ENCODE results near the gene CDK13.
A peak's percentile ranks its signal among the peaks of the same experiment; 100 is the strongest.

Gene CDK13

GRCh38 chr7:40027545-40027944, 77.5 kb downstream of the CDK13 start:
- FAIRE-seq (no peak), DNase-seq (ENCODE audit: insufficient read length, low spot score) (no peak)
- no peak for TF ChIP-seq POU2F2 (IDR thresholded peaks at IDR 0.05; ENCODE audit: low read depth, low read length)

DNA sequence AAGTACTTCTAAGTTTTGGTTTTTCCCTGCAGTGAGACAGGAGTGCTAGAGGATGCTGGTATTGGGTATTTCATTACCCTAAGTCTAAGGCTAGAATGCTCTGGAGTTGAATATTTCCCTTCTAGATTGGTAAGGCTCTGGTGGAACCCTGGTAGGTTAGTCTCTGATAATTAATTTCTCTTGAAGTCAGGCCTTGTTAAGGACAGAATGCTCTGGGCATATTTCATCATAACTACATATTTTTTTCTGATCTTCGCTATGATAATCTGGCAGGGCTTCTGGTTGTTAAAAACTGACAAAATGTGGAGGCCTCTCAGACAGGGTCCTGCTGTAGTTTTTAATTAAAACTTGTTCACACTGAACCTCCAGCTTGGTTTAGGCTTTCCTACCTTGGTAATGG, 83.8 kb downstream of the CDK13 start:
- no peak for DNase-seq (ENCODE audit: insufficient read length, low spot score)
- FAIRE-seq, result no peak
- TF ChIP-seq PAX5 (IDR thresholded peaks at IDR 0.05; ENCODE audit: insufficient read depth, low read length, severe bottlenecking) (no peak), TAF1 (IDR thresholded peaks at IDR 0.05; ENCODE audit: low read depth, low read length) (no peak), POLR2A (IDR thresholded peaks at IDR 0.05; ENCODE audit: low read depth, low read length) (no peak), POU2F2 (IDR thresholded peaks at IDR 0.05; ENCODE audit: low read depth, low read length) (no peak), POLR2AphosphoS5 (IDR thresholded peaks at IDR 0.05; ENCODE audit: low read depth, low read length) (no peak), SPI1 (IDR thresholded peaks at IDR 0.05; ENCODE audit: low read depth, low read length) (no peak)

DNA sequence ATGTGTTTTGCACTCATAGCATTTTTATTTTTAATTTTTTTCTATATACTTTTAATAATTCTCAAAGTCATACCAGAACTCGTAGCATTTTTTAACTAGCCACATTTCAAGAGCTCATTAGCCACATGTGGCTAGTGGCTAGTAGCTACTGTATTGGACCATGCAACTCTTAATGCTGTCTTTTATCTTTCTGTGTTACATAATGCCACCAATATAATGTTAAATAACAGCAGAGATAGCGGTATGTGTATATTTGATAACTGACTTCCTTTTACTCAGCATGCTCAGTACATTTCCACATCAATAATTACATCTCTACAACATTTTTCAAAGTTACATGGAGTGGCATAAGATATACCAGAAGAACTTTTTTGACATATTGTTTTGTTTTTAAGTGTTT, 91.4 kb downstream of the CDK13 start:
- no peak for TF ChIP-seq SPI1 (IDR thresholded peaks at IDR 0.05; ENCODE audit: low read depth, low read length)
- no peak for TF ChIP-seq TAF1 (IDR thresholded peaks at IDR 0.05; ENCODE audit: low read depth, low read length)
- TF ChIP-seq POLR2AphosphoS5 (IDR thresholded peaks at IDR 0.05; ENCODE audit: low read depth, low read length), result no peak
- TF ChIP-seq POU2F2 (IDR thresholded peaks at IDR 0.05; ENCODE audit: low read depth, low read length), result no peak
- no peak for TF ChIP-seq PAX5 (IDR thresholded peaks at IDR 0.05; ENCODE audit: insufficient read depth, low read length, severe bottlenecking)
- no peak for TF ChIP-seq POLR2A (IDR thresholded peaks at IDR 0.05; ENCODE audit: low read depth, low read length)
- FAIRE-seq (no peak), DNase-seq (ENCODE audit: insufficient read length, low spot score) (no peak)

DNA sequence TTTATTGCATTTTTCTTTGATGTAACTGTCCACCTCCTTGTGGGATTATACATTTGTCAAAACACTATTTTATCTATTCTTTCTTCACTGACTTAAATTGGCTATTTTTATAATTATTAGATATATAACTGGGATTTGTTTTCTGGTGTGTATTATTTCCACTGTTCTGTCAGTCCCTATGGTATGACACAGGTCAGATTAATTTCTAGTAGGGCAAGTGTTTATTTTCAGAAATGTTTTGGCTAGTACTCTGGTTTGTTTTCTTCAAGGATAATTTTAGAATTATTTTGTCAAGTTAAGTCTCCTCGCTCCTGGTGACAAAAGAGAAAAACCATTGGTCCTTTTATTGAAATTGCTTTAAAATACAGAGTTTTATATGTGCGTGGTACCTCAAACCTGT, 93.1 kb downstream of the CDK13 start:
- FAIRE-seq (no peak), DNase-seq (ENCODE audit: insufficient read length, low spot score) (no peak)
- no peak for TF ChIP-seq TAF1 (IDR thresholded peaks at IDR 0.05; ENCODE audit: low read depth, low read length)
- TF ChIP-seq SPI1 (IDR thresholded peaks at IDR 0.05; ENCODE audit: low read depth, low read length), result no peak
- no peak for TF ChIP-seq POU2F2 (IDR thresholded peaks at IDR 0.05; ENCODE audit: low read depth, low read length)
- TF ChIP-seq POLR2AphosphoS5 (IDR thresholded peaks at IDR 0.05; ENCODE audit: low read depth, low read length), result no peak
- no peak for TF ChIP-seq POLR2A (IDR thresholded peaks at IDR 0.05; ENCODE audit: low read depth, low read length)
- TF ChIP-seq PAX5 (IDR thresholded peaks at IDR 0.05; ENCODE audit: insufficient read depth, low read length, severe bottlenecking), result no peak

DNA sequence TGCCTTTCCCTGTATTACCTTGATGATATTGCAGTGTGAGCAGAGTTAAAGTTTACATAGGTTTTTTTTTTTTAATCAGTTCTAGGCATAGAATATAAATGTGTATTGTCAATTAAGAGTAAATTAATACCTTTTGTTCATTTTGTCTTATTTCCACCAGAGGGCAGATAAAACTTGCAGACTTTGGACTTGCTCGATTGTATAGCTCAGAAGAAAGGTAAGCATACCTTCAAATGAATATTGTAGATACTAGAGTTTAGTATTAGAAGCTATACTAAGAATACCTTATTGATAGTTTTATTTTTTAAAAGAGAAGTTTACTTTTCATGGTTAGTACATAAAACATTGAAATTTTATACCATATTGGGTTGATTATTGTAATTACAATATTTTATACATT, 97.6 kb downstream of the CDK13 start:
- DNase-seq (ENCODE audit: insufficient read length, low spot score) (no peak), FAIRE-seq (no peak)
- TF ChIP-seq TAF1 (IDR thresholded peaks at IDR 0.05; ENCODE audit: low read depth, low read length) (no peak), POLR2A (IDR thresholded peaks at IDR 0.05; ENCODE audit: low read depth, low read length) (no peak), PAX5 (IDR thresholded peaks at IDR 0.05; ENCODE audit: insufficient read depth, low read length, severe bottlenecking) (no peak), SPI1 (IDR thresholded peaks at IDR 0.05; ENCODE audit: low read depth, low read length) (no peak), POLR2AphosphoS5 (IDR thresholded peaks at IDR 0.05; ENCODE audit: low read depth, low read length) (no peak), POU2F2 (IDR thresholded peaks at IDR 0.05; ENCODE audit: low read depth, low read length) (no peak)

DNA sequence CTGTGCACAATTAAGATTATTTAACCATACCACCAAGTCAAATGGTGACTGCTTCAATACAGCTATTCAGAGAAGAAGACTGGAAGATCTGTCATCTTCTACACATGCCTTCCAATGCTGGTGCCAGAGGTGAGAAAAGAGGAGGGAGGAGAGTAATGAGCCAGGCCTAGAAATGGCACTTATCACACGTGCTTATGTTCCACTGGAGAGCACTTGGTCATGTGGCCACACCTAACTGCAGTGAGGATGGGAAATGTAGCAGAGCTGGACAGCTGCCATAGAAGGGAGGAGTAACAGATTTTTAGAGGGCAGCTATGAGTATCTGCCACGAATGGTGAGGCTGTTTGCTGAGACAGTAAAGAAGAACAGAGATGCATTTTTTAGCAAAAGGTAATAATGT, 107.2 kb downstream of the CDK13 start:
- DNase-seq (ENCODE audit: insufficient read length, low spot score), result no peak
- TF ChIP-seq TAF1 (IDR thresholded peaks at IDR 0.05; ENCODE audit: low read depth, low read length), result no peak
- no peak for TF ChIP-seq PAX5 (IDR thresholded peaks at IDR 0.05; ENCODE audit: insufficient read depth, low read length, severe bottlenecking)
- no peak for TF ChIP-seq POLR2A (IDR thresholded peaks at IDR 0.05; ENCODE audit: low read depth, low read length)
- no peak for TF ChIP-seq POLR2AphosphoS5 (IDR thresholded peaks at IDR 0.05; ENCODE audit: low read depth, low read length)
- no peak for TF ChIP-seq SPI1 (IDR thresholded peaks at IDR 0.05; ENCODE audit: low read depth, low read length)
- TF ChIP-seq POU2F2 (IDR thresholded peaks at IDR 0.05; ENCODE audit: low read depth, low read length), result no peak
- FAIRE-seq, result no peak

- TF ChIP-seq PAX5 (IDR thresholded peaks at IDR 0.05; ENCODE audit: insufficient read depth, low read length, severe bottlenecking) (no peak), POLR2A (IDR thresholded peaks at IDR 0.05; ENCODE audit: low read depth, low read length) (no peak), POU2F2 (IDR thresholded peaks at IDR 0.05; ENCODE audit: low read depth, low read length) (no peak), POLR2AphosphoS5 (IDR thresholded peaks at IDR 0.05; ENCODE audit: low read depth, low read length) (no peak), SPI1 (IDR thresholded peaks at IDR 0.05; ENCODE audit: low read depth, low read length) (no peak), TAF1 (IDR thresholded peaks at IDR 0.05; ENCODE audit: low read depth, low read length) (no peak)
- DNase-seq (ENCODE audit: insufficient read length, low spot score), result no peak
- FAIRE-seq, result no peak
These were observed 108.0 kb downstream of the CDK13 start for GRCh38 chr7:40058026-40058425.

- no peak for DNase-seq (ENCODE audit: insufficient read length, low spot score)
- TF ChIP-seq POLR2A (IDR thresholded peaks at IDR 0.05; ENCODE audit: low read depth, low read length), result no peak
- no peak for TF ChIP-seq SPI1 (IDR thresholded peaks at IDR 0.05; ENCODE audit: low read depth, low read length)
- FAIRE-seq, result no peak
These were observed 108.6 kb downstream of the CDK13 start for GRCh38 chr7:40058636-40059035.

DNA sequence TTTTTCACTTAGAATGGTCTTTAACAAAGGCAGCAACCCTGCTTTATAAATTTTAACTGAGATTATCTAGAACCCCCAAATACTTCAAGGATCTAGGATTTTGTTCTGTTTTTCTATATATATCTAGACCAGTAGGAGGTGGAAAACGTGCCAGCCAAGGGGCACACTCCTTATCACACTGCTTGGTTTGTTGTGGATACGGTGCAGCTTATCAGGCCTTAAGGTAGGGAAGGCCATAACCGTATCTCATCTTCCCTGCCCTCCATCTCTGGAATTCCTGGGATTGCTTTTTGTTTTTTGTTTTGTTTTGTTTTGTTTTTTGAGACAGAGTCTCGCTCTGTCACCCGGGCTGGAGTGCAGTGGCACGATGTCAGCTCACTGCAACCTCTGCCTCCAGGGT, 109.0 kb downstream of the CDK13 start:
- no peak for FAIRE-seq
- no peak for TF ChIP-seq POLR2AphosphoS5 (IDR thresholded peaks at IDR 0.05; ENCODE audit: low read depth, low read length)
- no peak for TF ChIP-seq POLR2A (IDR thresholded peaks at IDR 0.05; ENCODE audit: low read depth, low read length)
- TF ChIP-seq TAF1 (IDR thresholded peaks at IDR 0.05; ENCODE audit: low read depth, low read length), result no peak

GRCh38 chr7:40072268-40072667, 122.2 kb downstream of the CDK13 start:
- FAIRE-seq (peak; percentile 61), DNase-seq (ENCODE audit: insufficient read length, low spot score) (no peak)
- TF ChIP-seq POU2F2 (IDR thresholded peaks at IDR 0.05; ENCODE audit: low read depth, low read length) (no peak), TAF1 (IDR thresholded peaks at IDR 0.05; ENCODE audit: low read depth, low read length) (no peak), SPI1 (IDR thresholded peaks at IDR 0.05; ENCODE audit: low read depth, low read length) (no peak), PAX5 (IDR thresholded peaks at IDR 0.05; ENCODE audit: insufficient read depth, low read length, severe bottlenecking) (no peak), POLR2AphosphoS5 (IDR thresholded peaks at IDR 0.05; ENCODE audit: low read depth, low read length) (no peak), POLR2A (IDR thresholded peaks at IDR 0.05; ENCODE audit: low read depth, low read length) (no peak)

More for the DNA sequence above, 109.0 kb downstream of the CDK13 start:
- no peak for DNase-seq (ENCODE audit: insufficient read length, low spot score)

DNA sequence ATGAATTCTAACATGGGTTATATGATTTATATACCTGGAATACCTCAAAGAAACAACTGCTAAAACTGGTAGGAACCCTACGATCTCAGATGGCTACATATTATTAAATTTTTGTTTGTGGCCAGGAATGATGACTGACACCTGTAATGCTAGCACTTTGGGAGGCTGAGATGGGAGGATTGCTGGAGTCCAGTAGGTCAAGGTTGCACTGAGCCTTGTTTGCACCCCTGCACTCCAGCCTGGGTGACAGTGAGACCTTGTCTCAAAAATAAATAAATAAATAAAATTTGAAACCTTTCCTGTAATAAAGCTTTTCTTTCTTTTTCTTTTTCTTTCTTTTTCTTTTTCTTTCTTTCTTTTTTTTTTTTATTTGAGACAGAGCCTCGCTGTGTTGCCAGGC, 123.2 kb downstream of the CDK13 start:
- DNase-seq (ENCODE audit: insufficient read length, low spot score) (no peak), FAIRE-seq (no peak)
- TF ChIP-seq POLR2A (IDR thresholded peaks at IDR 0.05; ENCODE audit: low read depth, low read length), result no peak
- no peak for TF ChIP-seq TAF1 (IDR thresholded peaks at IDR 0.05; ENCODE audit: low read depth, low read length)
- no peak for TF ChIP-seq PAX5 (IDR thresholded peaks at IDR 0.05; ENCODE audit: insufficient read depth, low read length, severe bottlenecking)

Data from GM12891 (cell line).